OCI-M2 (cell line): ENCODE data around the gene GPR89B.
"Not testable (repeated sequence)": the region's sequence is repeated elsewhere in the genome, so short reads cannot be mapped to it uniquely, and the experiment has no call there.

Experiments used
- DNase-seq: peaks from one replicate; lab custom pipeline; 2025; ENCODE audit not compliant: unreplicated experiment; lab: John Stamatoyannopoulos, UW

Gene GPR89B

GRCh38 chr1:147935296-147935695 is 7.1 kb downstream of the GPR89B start:
- not testable (repeated sequence) for DNase-seq

GRCh38 chr1:147940456-147940855 is 12.2 kb downstream of the GPR89B start:
- DNase-seq = not testable (repeated sequence)

- not testable (repeated sequence) for DNase-seq
These were observed 14.3 kb downstream of the GPR89B start for GRCh38 chr1:147942563-147942962.

GRCh38 chr1:147949517-147949916 is 21.3 kb downstream of the GPR89B start:
- not testable (repeated sequence) for DNase-seq

- not testable (repeated sequence) for DNase-seq
These were observed 30.7 kb downstream of the GPR89B start for GRCh38 chr1:147958906-147959305.

GRCh38 chr1:147959680-147960079 is 31.5 kb downstream of the GPR89B start:
- not testable (repeated sequence) for DNase-seq

GRCh38 chr1:147964575-147964974 is 36.4 kb downstream of the GPR89B start:
- DNase-seq = not testable (repeated sequence)

- DNase-seq = not testable (repeated sequence)
These were observed 38.4 kb downstream of the GPR89B start for GRCh38 chr1:147966657-147967056.

GRCh38 chr1:147978896-147979651 is 50.9 kb downstream of the GPR89B start:
- DNase-seq = not testable (repeated sequence)

GRCh38 chr1:147985374-147985773 is 57.2 kb downstream of the GPR89B start:
- not testable (repeated sequence) for DNase-seq

GRCh38 chr1:147987893-147988292 is 59.7 kb downstream of the GPR89B start:
- not testable (repeated sequence) for DNase-seq

- not testable (repeated sequence) for DNase-seq
These were observed 64.7 kb downstream of the GPR89B start for GRCh38 chr1:147992916-147993315.

- not testable (repeated sequence) for DNase-seq
These were observed 65.2 kb downstream of the GPR89B start for GRCh38 chr1:147993400-147993799.

- DNase-seq = not testable (repeated sequence)
These were observed 65.8 kb downstream of the GPR89B start for GRCh38 chr1:147993825-147994615.

- not testable (repeated sequence) for DNase-seq
These were observed 67.9 kb downstream of the GPR89B start for GRCh38 chr1:147996088-147996487.

GRCh38 chr1:148007724-148008123 is 79.5 kb downstream of the GPR89B start:
- not testable (repeated sequence) for DNase-seq

GRCh38 chr1:148010527-148010926 is 82.3 kb downstream of the GPR89B start:
- DNase-seq = no peak

- DNase-seq = not testable (repeated sequence)
These were observed 85.2 kb downstream of the GPR89B start for GRCh38 chr1:148013177-148014144.

- DNase-seq = not testable (repeated sequence)
These were observed 86.3 kb downstream of the GPR89B start for GRCh38 chr1:148014289-148015200.

GRCh38 chr1:148024918-148025317 is 96.7 kb downstream of the GPR89B start:
- DNase-seq = not testable (repeated sequence)
